Thymus (tissue), 11 donors: ENCODE data around the gene WNT9A. TPM values are rescaled to one million over a fixed set of nuclear protein-coding genes. Genes with fewer than 3 reads are reported as not detected.

Experiments used
- DNase-seq, 9 donors: peaks; one replicate each; pipeline ENCODE4 v3.0.0-alpha.2; 2013; ENCODE audit warnings: low spot score in 9 of 9, low read depth in 6 of 9, missing footprints in 1 of 9
- H3K27ac ChIP-seq, 2 donors: one replicate each; pipeline ENCODE4 v1.5.1; 2013; ENCODE audit warnings: control low read depth in 1 of 2, low read depth in 1 of 2, low read length in 1 of 2, mild to moderate bottlenecking in 1 of 2, moderate library complexity in 1 of 2
- H3K27me3 ChIP-seq, 2 donors: one replicate each; pipeline ENCODE4 v1.5.1; 2013; ENCODE audit warnings: low read length in 1 of 2; ENCODE audit not compliant: control insufficient read depth in 2 of 2, insufficient read depth in 1 of 2
- H3K36me3 ChIP-seq, 2 donors: one replicate each; pipeline ENCODE4 v1.5.1; 2013; ENCODE audit warnings: low read length in 1 of 2, mild to moderate bottlenecking in 1 of 2, moderate library complexity in 1 of 2; ENCODE audit not compliant: control insufficient read depth in 2 of 2, insufficient read depth in 2 of 2
- H3K4me1 ChIP-seq, 2 donors: one replicate each; pipeline ENCODE4 v1.5.1; 2013; ENCODE audit warnings: low read length in 2 of 2; ENCODE audit not compliant: control insufficient read depth in 2 of 2, insufficient read depth in 2 of 2
- H3K4me3 ChIP-seq, 2 donors: one replicate each; pipeline ENCODE4 v1.5.1; 2013; ENCODE audit warnings: low read length in 2 of 2, control low read depth in 1 of 2, mild to moderate bottlenecking in 1 of 2
- H3K9me3 ChIP-seq, 2 donors: one replicate each; pipeline ENCODE4 v1.5.1; 2013; ENCODE audit warnings: low read length in 1 of 2, mild to moderate bottlenecking in 1 of 2; ENCODE audit not compliant: control insufficient read depth in 2 of 2, insufficient read depth in 1 of 2
- WGBS: extraction: QIAGEN DNeasy Blood & Tissue Kit; methylation state at CpG from one replicate; pipeline ENCODE4 v1.1.7; 2013; 5-methylcytosine and 5-hydroxymethylcytosine counted together
- polyA plus RNA-seq: library from polyadenylated mRNA; stranded (reverse); fragments of 200-250 nt; gene quantifications from one replicate; pipeline ENCODE4 v1.2.3, GENCODE V29; 2013
- total RNA-seq: library from RNA; stranded (reverse); fragments of 120-200 nt; gene quantifications from one replicate; pipeline ENCODE4 v1.2.4, GENCODE V29; 2013
- donor health status: healthy.

Gene WNT9A
- total and polyA plus RNA-seq, 2 donors: 0.24 to 2.9 TPM

- Histone ChIP-seq H3K27ac (no peak overlapping the region), H3K4me3 (no peak overlapping the region), H3K27me3 (no peaks in the 10 kb centered on the region), H3K4me1 (no peaks in the 10 kb centered on the region), H3K9me3 (no peaks in the 10 kb centered on the region), H3K36me3 (no peaks in the 10 kb centered on the region)
- no peak for DNase-seq
- 93% methylated on average over 11 of the region's 11 CpGs for WGBS
These were observed 21.4 kb downstream of the WNT9A start for GRCh38 chr1:227926216-227926791.

- Histone ChIP-seq H3K27ac (no peak overlapping the region), H3K36me3 (no peaks in the 10 kb centered on the region), H3K4me1 (no peaks in the 10 kb centered on the region), H3K9me3 (no peaks in the 10 kb centered on the region), H3K27me3 (no peaks in the 10 kb centered on the region), H3K4me3 (no peak overlapping the region)
- 95% methylated on average over 14 of the region's 14 CpGs for WGBS
- DNase-seq: no peak
These were observed 22.0 kb downstream of the WNT9A start for GRCh38 chr1:227925582-227926198.

GRCh38 chr1:227924833-227925574 is 22.7 kb downstream of the WNT9A start:
- no peak for DNase-seq
- H3K4me1 ChIP-seq: no peaks in the 10 kb centered on the region
- no peaks in the 10 kb centered on the region for H3K27me3 ChIP-seq
- H3K9me3 ChIP-seq: no peaks in the 10 kb centered on the region
- no peak overlapping the region for H3K4me3 ChIP-seq
- H3K27ac ChIP-seq: no peak overlapping the region
- H3K36me3 ChIP-seq: no peaks in the 10 kb centered on the region
- 96% methylated on average over 38 of the region's 38 CpGs for WGBS

GRCh38 chr1:227924168-227924832 is 23.4 kb downstream of the WNT9A start:
- H3K36me3 ChIP-seq: no peaks in the 10 kb centered on the region
- no peak overlapping the region for H3K27ac ChIP-seq
- 97% methylated on average over 24 of the region's 24 CpGs for WGBS
- no peaks in the 10 kb centered on the region for H3K27me3 ChIP-seq
- DNase-seq: no peak
- H3K4me1 ChIP-seq: no peaks in the 10 kb centered on the region
- H3K4me3 ChIP-seq: no peak overlapping the region
- H3K9me3 ChIP-seq: no peaks in the 10 kb centered on the region

- H3K36me3 ChIP-seq: no peaks in the 10 kb centered on the region
- DNase-seq: no peak
- H3K27ac ChIP-seq: no peak overlapping the region
- H3K4me1 ChIP-seq: no peaks in the 10 kb centered on the region
- no peaks in the 10 kb centered on the region for H3K27me3 ChIP-seq
- H3K4me3 ChIP-seq: no peak overlapping the region
- WGBS: 94% methylated on average over 18 of the region's 18 CpGs
- H3K9me3 ChIP-seq: no peaks in the 10 kb centered on the region
These were observed 24.2 kb downstream of the WNT9A start for GRCh38 chr1:227923353-227924167.

GRCh38 chr1:227922501-227923352 is 25.0 kb downstream of the WNT9A start:
- 89% methylated on average over 18 of the region's 18 CpGs for WGBS
- no peaks in the 10 kb centered on the region for H3K4me1 ChIP-seq
- H3K9me3 ChIP-seq: no peaks in the 10 kb centered on the region
- H3K36me3 ChIP-seq: no peaks in the 10 kb centered on the region
- H3K27me3 ChIP-seq: no peaks in the 10 kb centered on the region
- no peak for DNase-seq
- no peak overlapping the region for H3K4me3 ChIP-seq
- no peak overlapping the region for H3K27ac ChIP-seq

GRCh38 chr1:227921461-227922185 is 26.1 kb downstream of the WNT9A start:
- no peak for DNase-seq
- Histone ChIP-seq H3K9me3 (no peaks in the 10 kb centered on the region), H3K4me1 (no peaks in the 10 kb centered on the region), H3K27ac (no peak overlapping the region), H3K27me3 (no peaks in the 10 kb centered on the region), H3K4me3 (no peak overlapping the region), H3K36me3 (no peaks in the 10 kb centered on the region)
- WGBS: 95% methylated on average over 35 of the region's 35 CpGs

GRCh38 chr1:227920896-227921295 is 26.8 kb downstream of the WNT9A start:
- no peak for DNase-seq
- no peaks in the 10 kb centered on the region for H3K36me3 ChIP-seq
- H3K27ac ChIP-seq: no peak overlapping the region
- no peaks in the 10 kb centered on the region for H3K4me1 ChIP-seq
- H3K27me3 ChIP-seq: no peaks in the 10 kb centered on the region
- H3K9me3 ChIP-seq: no peaks in the 10 kb centered on the region
- WGBS: 95% methylated on average over 8 of the region's 8 CpGs
- no peak overlapping the region for H3K4me3 ChIP-seq
